Thyroid gland (tissue), 4 donors: Measurements from ENCODE around the gene SEMA4C. TPM values are rescaled to one million over a fixed set of nuclear protein-coding genes. Genes with fewer than 3 reads are reported as not detected.

Experiments
- DNase-seq, 2 donors: peaks; one replicate each; pipeline ENCODE4 v3.0.0-alpha.2; 2019
- H3K27ac ChIP-seq, 3 donors: fragments of 200-600 bp; sonication (generic); 1 replicate in 2 of 3; 2 replicates in 1 of 3; pipeline ENCODE4 v1.5.1; 2016 to 2019; ENCODE audit warnings: mild to moderate bottlenecking in 1 of 3, moderate library complexity in 1 of 3
- H3K27me3 ChIP-seq: fragments of 200-600 bp; sonication (generic); one replicate; pipeline ENCODE4 v1.5.1; 2019
- H3K36me3 ChIP-seq, 2 donors: fragments of 200-600 bp; sonication (generic); one replicate each; pipeline ENCODE4 v1.5.1; 2016 to 2019
- H3K4me1 ChIP-seq, 2 donors: fragments of 200-600 bp; sonication (generic); one replicate each; pipeline ENCODE4 v1.5.1; 2017 to 2019
- H3K4me3 ChIP-seq, 3 donors: fragments of 200-600 bp; sonication (generic); replicated peaks in 1 of 3; 1 replicate in 2 of 3; 2 replicates in 1 of 3; pipeline ENCODE4 v1.5.1; 2016; ENCODE audit warnings: mild to moderate bottlenecking in 1 of 3
- H3K9me3 ChIP-seq: fragments of 200-600 bp; sonication (generic); one replicate; pipeline ENCODE4 v1.5.1; 2017
- CTCF ChIP-seq, 6 experiments: fragments of 200-600 bp in 3 of 6; fragments of 450-650 bp in 3 of 6; sonication (generic) in 3 of 6; IDR thresholded peaks; one replicate each; pipeline ENCODE4 v1.5.1; 2016 to 2019; ENCODE audit warnings: antibody characterized with exemption in 6 of 6, mild to moderate bottlenecking in 2 of 6, inconsistent platforms in 1 of 6, moderate library complexity in 1 of 6
- POLR2A ChIP-seq, 2 donors: fragments of 450-650 bp; IDR thresholded peaks; one replicate each; pipeline ENCODE4 v1.6.1; 2017; ENCODE audit warnings: antibody characterized with exemption in 2 of 2, mild to moderate bottlenecking in 2 of 2, moderate library complexity in 1 of 2
- WGBS, 2 donors: methylation state at CpG; one replicate each; pipeline ENCODE4 v1.1.5; 2017; 5-methylcytosine and 5-hydroxymethylcytosine counted together
- intact Hi-C: fragments of 100-400 bp; cut with DNase I; formaldehyde crosslinking; loops from one replicate; pipeline ENCODE4 v1.15.1; 2023
- total RNA-seq, 4 donors: library from RNA; depleted of rRNA; stranded (reverse); fragments of >200 nt; gene quantifications; one replicate each; pipeline ENCODE4 v1.2.3, GENCODE V29; 2016

SEMA4C gene
- total RNA-seq, 4 donors from 2014 or later, result 14.5 to 21.7 (median 19.3) TPM

- H3K27me3 ChIP-seq, result no peaks in the 10 kb centered on the region
- H3K27ac ChIP-seq, result peak overlapping the region; percentile 81 to 84 (median 84)
- intact Hi-C loops, result no loop called here
- no peaks in the 10 kb centered on the region for H3K9me3 ChIP-seq
- TF ChIP-seq POLR2A (IDR thresholded peaks at IDR 0.05) (no peak), CTCF (IDR thresholded peaks at IDR 0.05) (no peak)
- WGBS, 2 donors, result 64 to 68% methylated on average over 10 to 11 of the region's 11 CpGs
- no peak overlapping the region for H3K4me3 ChIP-seq
- H3K4me1 ChIP-seq, result peaks cover 15 to 23% of the 10 kb centered on the region in 2 donors
- peaks cover 30 to 45% of the 10 kb centered on the region in 2 donors for H3K36me3 ChIP-seq
- DNase-seq, result no peak
These were observed 37.5 kb downstream of the SEMA4C start for GRCh38 chr2:96832408-96832753.

GRCh38 chr2:96831679-96832078, 38.2 kb downstream of the SEMA4C start:
- H3K27ac ChIP-seq, result peak overlapping the region in 2 of 3 donors; percentile 84
- peaks cover 15 to 23% of the 10 kb centered on the region in 2 donors for H3K4me1 ChIP-seq
- DNase-seq, result peak in 1 of 2 donors; percentile 25
- H3K4me3 ChIP-seq, result no peak overlapping the region
- intact Hi-C loops, result no loop called here
- WGBS, 2 donors, result 78 to 85% methylated on average over 9 to 10 of the region's 10 CpGs
- TF ChIP-seq POLR2A (IDR thresholded peaks at IDR 0.05) (no peak), CTCF (IDR thresholded peaks at IDR 0.05) (no peak)
- H3K9me3 ChIP-seq, result no peaks in the 10 kb centered on the region
- H3K36me3 ChIP-seq, result peaks cover 30 to 46% of the 10 kb centered on the region in 2 donors
- H3K27me3 ChIP-seq, result no peaks in the 10 kb centered on the region

DNA sequence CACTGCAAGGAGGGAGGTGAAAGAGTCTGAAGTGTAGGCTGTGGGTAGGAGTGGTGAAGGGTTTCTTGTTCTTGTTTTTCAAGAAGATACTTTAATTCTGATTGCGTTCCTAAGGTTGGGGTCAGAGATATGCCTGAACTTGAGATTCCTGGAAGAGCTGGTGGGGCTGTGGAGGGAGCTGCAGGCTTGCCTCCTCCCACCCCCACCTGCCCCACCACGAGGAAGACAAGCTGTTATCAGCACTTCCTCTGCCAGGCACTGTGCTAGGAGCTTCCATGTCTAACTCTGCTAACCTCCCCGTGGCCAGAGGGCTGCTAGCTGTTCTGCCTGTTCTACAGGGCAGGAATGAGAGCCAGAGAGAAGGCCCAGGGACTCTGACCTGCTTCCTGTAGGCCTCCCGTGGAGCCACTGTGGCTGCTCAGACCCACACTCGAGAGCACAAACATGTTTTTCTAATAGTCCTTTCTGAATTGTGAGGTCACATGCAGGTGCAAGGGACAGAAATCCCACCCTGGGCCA, 39.8 kb downstream of the SEMA4C start:
- no peaks in the 10 kb centered on the region for H3K27me3 ChIP-seq

GRCh38 chr2:96828874-96829273, 41.0 kb downstream of the SEMA4C start:
- H3K36me3 ChIP-seq, result peaks cover 30 to 49% of the 10 kb centered on the region in 2 donors
- TF ChIP-seq CTCF (IDR thresholded peaks at IDR 0.05), result no peak
- TF ChIP-seq POLR2A (IDR thresholded peaks at IDR 0.05), result no peak
- H3K4me3 ChIP-seq, result no peak overlapping the region
- no peak overlapping the region for H3K27ac ChIP-seq
- no peaks in the 10 kb centered on the region for H3K27me3 ChIP-seq
- H3K4me1 ChIP-seq, result peaks cover 22 to 28% of the 10 kb centered on the region in 2 donors
- intact Hi-C loops, result no loop called here
- WGBS, 2 donors, result 92 to 98% methylated on average over 13 of the region's 13 CpGs
- H3K9me3 ChIP-seq, result no peaks in the 10 kb centered on the region
- DNase-seq, result no peak

More for the DNA sequence above, 39.8 kb downstream of the SEMA4C start:
- no peak for DNase-seq
- Histone ChIP-seq H3K4me1 (peaks cover 15 to 23% of the 10 kb centered on the region in 2 donors), H3K4me3 (no peak overlapping the region), H3K27ac (no peak overlapping the region), H3K36me3 (peaks cover 30 to 49% of the 10 kb centered on the region in 2 donors), H3K9me3 (no peaks in the 10 kb centered on the region)
- TF ChIP-seq POLR2A (IDR thresholded peaks at IDR 0.05), result no peak
- WGBS, 2 donors, result 71 to 74% methylated on average over 3 to 5 of the region's 5 CpGs
- intact Hi-C loops, result no loop called here

- DNase-seq, result no peak
- TF ChIP-seq POLR2A (IDR thresholded peaks at IDR 0.05), result no peak
- no peak for TF ChIP-seq CTCF (IDR thresholded peaks at IDR 0.05)
- no peaks in the 10 kb centered on the region for H3K9me3 ChIP-seq
- peaks cover 30 to 49% of the 10 kb centered on the region in 2 donors for H3K36me3 ChIP-seq
- H3K27me3 ChIP-seq, result no peaks in the 10 kb centered on the region
- WGBS, 2 donors, result 96 to 99% methylated on average over 14 of the region's 14 CpGs
- intact Hi-C loops, result no loop called here
- no peak overlapping the region for H3K4me3 ChIP-seq
- peaks cover 22 to 27% of the 10 kb centered on the region in 2 donors for H3K4me1 ChIP-seq
- no peak overlapping the region for H3K27ac ChIP-seq
These were observed 41.4 kb downstream of the SEMA4C start for GRCh38 chr2:96828436-96828835.
